GM08714 (cell line): ENCODE data around the gene SYNDIG1.

Experiments used
- H3K4me3 ChIP-seq: fragments of 200-500 bp; sonication (Bioruptor generic); 2 replicates; pipeline ENCODE4 v1.5.1; 2014; ENCODE audit warnings: mild to moderate bottlenecking, low read length, inconsistent platforms
- ZNF274 ChIP-seq: IDR thresholded peaks from 2 replicates; pipeline ENCODE4 v1.6.1; 2012; ENCODE audit warnings: mild to moderate bottlenecking, low read depth, low read length

Gene SYNDIG1

GRCh38 chr20:24469116-24469893 is at the start of gene SYNDIG1:
Gene SYNDIG1 (plus strand): TSS chr20:24469629. CDS start chr20:24543098, 73,469 bp downstream.
- H3K4me3 ChIP-seq: no peak within 1 kb of the TSS
- no peak for TF ChIP-seq ZNF274

- H3K4me3 ChIP-seq: no peak overlapping the region
- no peak for TF ChIP-seq ZNF274
Observed at GRCh38 chr20:24419786-24420185, 49.6 kb upstream of the SYNDIG1 start.

- no peak for TF ChIP-seq ZNF274
- no peak overlapping the region for H3K4me3 ChIP-seq
Observed at GRCh38 chr20:24420567-24420966, 48.9 kb upstream of the SYNDIG1 start.

GRCh38 chr20:24421071-24421470 is 48.4 kb upstream of the SYNDIG1 start:
- no peak for TF ChIP-seq ZNF274
- H3K4me3 ChIP-seq: no peak overlapping the region

- no peak for TF ChIP-seq ZNF274
- no peak overlapping the region for H3K4me3 ChIP-seq
Observed at GRCh38 chr20:24422091-24422760, 47.2 kb upstream of the SYNDIG1 start.

GRCh38 chr20:24423390-24424313 is 45.8 kb upstream of the SYNDIG1 start:
- TF ChIP-seq ZNF274: no peak
- no peak overlapping the region for H3K4me3 ChIP-seq

- no peak overlapping the region for H3K4me3 ChIP-seq
Observed at GRCh38 chr20:24425523-24426135, 43.8 kb upstream of the SYNDIG1 start.

GRCh38 chr20:24431279-24432045 is 38.0 kb upstream of the SYNDIG1 start:
- TF ChIP-seq ZNF274: no peak
- no peak overlapping the region for H3K4me3 ChIP-seq

More at GRCh38 chr20:24425523-24426135, 43.8 kb upstream of the SYNDIG1 start:
- TF ChIP-seq ZNF274: no peak

- no peak overlapping the region for H3K4me3 ChIP-seq
- no peak for TF ChIP-seq ZNF274
Observed at GRCh38 chr20:24432046-24432442, 37.4 kb upstream of the SYNDIG1 start.

- no peak overlapping the region for H3K4me3 ChIP-seq
- TF ChIP-seq ZNF274: no peak
Observed at GRCh38 chr20:24436160-24436559, 33.3 kb upstream of the SYNDIG1 start.

GRCh38 chr20:24437196-24438082 is 32.0 kb upstream of the SYNDIG1 start:
- no peak overlapping the region for H3K4me3 ChIP-seq
- no peak for TF ChIP-seq ZNF274

GRCh38 chr20:24438331-24438730 is 31.1 kb upstream of the SYNDIG1 start:
- no peak for TF ChIP-seq ZNF274
- H3K4me3 ChIP-seq: no peak overlapping the region

GRCh38 chr20:24439737-24440387 is 29.6 kb upstream of the SYNDIG1 start:
- H3K4me3 ChIP-seq: no peak overlapping the region
- no peak for TF ChIP-seq ZNF274
